Measurements from ENCODE around the gene PRCC. TPM values are rescaled to one million over a fixed set of nuclear protein-coding genes. Genes with fewer than 3 reads are reported as not detected.

PRCC gene
- polyA plus RNA-seq, 1 donor (not counting 4 experiments of a cell fraction or from before 2014, with no cell fraction given): 40.4 TPM

DNA sequence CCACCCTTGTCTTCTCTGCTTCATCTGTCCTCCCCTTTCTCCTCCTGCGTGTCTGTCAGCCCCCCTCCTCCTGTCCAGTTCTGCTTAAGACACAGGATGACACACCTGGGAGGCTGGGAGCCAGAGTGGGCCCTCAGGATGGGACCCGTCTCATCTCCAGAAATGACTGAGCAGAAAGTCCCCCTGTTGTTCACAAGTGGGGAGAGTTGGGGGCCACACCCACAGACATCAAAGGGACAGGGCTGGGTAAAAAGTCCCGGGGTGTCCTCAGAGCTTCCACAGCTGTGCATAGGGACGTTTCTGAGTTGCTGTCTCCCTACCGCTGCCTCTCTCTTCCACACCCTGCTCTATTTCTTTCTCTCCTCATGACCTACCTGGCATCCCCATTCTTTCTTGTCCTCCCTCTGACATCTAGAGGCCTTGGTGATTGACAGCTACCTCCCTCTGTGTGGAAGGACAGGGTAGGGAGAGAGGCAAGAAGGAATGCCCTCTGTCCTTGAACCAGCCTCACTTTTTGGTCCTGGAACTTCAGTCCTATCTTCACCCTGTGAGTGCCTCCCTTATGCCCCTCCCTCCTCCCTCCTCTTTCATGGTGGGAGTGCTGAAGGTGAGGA is 68.8 kb downstream of the PRCC start:
- no peak for FAIRE-seq

DNA sequence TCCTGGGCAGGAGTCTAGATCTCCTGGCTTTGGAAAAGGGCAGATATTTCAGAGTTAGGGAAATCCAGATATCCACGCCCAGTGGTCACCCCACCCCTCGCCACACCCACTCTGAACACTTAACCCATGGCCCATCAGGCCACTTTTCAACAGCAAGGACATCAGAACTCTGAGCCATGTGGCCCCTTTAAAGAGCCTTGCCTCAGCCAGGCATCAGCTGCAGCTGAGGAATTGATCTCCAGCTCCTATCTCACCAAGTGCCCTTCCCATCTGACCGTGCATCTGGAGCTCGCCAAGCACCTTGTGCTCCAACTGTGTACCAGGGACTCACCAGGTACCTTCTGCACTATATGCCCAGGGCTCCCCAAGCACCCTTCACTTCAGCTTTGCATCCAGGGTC is 69.6 kb downstream of the PRCC start:
- FAIRE-seq: no peak
- no peak overlapping the region for H3K27ac ChIP-seq (ENCODE audit: control insufficient read depth, insufficient read depth, low read length)
- TF ChIP-seq, protein P1, sequence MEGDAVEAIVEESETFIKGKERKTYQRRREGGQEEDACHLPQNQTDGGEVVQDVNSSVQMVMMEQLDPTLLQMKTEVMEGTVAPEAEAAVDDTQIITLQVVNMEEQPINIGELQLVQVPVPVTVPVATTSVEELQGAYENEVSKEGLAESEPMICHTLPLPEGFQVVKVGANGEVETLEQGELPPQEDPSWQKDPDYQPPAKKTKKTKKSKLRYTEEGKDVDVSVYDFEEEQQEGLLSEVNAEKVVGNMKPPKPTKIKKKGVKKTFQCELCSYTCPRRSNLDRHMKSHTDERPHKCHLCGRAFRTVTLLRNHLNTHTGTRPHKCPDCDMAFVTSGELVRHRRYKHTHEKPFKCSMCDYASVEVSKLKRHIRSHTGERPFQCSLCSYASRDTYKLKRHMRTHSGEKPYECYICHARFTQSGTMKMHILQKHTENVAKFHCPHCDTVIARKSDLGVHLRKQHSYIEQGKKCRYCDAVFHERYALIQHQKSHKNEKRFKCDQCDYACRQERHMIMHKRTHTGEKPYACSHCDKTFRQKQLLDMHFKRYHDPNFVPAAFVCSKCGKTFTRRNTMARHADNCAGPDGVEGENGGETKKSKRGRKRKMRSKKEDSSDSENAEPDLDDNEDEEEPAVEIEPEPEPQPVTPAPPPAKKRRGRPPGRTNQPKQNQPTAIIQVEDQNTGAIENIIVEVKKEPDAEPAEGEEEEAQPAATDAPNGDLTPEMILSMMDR (optimal IDR thresholded peaks at IDR 0.05 in 1 of 3, IDR thresholded peaks at IDR 0.05 in 1 of 3, conservative IDR thresholded peaks at IDR 0.05 in 1 of 3; ENCODE audit: extremely low read depth in 1 of 3, insufficient read depth in 2 of 3, low read length in 3 of 3): no peak
- TF ChIP-seq EZH2 (IDR thresholded peaks at IDR 0.05; ENCODE audit: low read length): no peak
- H3K9me1 ChIP-seq (ENCODE audit: control insufficient read depth, extremely low read depth, insufficient read depth, low read length): no peaks in the 10 kb centered on the region
- H3K4me3 ChIP-seq (ENCODE audit: control insufficient read depth in 2 of 3, extremely low read depth in 1 of 3, insufficient read depth in 2 of 3, low read depth in 1 of 3, low read length in 3 of 3): no peak overlapping the region
- no peaks in the 10 kb centered on the region for H3K79me2 ChIP-seq (ENCODE audit: control insufficient read depth, insufficient read depth, low read length)
- no peaks in the 10 kb centered on the region for H3K4me1 ChIP-seq (ENCODE audit: control insufficient read depth, extremely low read depth, insufficient read depth, low read length)
- H3K9me3 ChIP-seq (ENCODE audit: control insufficient read depth, low read depth, low read length): no peaks in the 10 kb centered on the region
- peaks cover 50% of the 10 kb centered on the region for H3K27me3 ChIP-seq (ENCODE audit: control insufficient read depth, extremely low read depth, insufficient read depth, low read length)
- no peak overlapping the region for H3K4me2 ChIP-seq (ENCODE audit: control insufficient read depth, extremely low read depth, insufficient read depth, low read depth, low read length)
- no peaks in the 10 kb centered on the region for H3K36me3 ChIP-seq (ENCODE audit: control insufficient read depth in 2 of 2, extremely low read depth in 1 of 2, insufficient read depth in 2 of 2, low read length in 2 of 2)
- no peak for DNase-seq (ENCODE audit: low read depth, low spot score)
- dilution Hi-C loops (cut with MboI; ENCODE audit: extremely low pct_ligation_motif_present, low sequenced_read_pairs): no loop called here
- peaks cover 2% of the 10 kb centered on the region for H4K20me1 ChIP-seq (ENCODE audit: control insufficient read depth, extremely low read depth, insufficient read depth, low read length)
- H2AFZ ChIP-seq (ENCODE audit: control insufficient read depth, low read length): no peak overlapping the region
- no peak overlapping the region for H3K9ac ChIP-seq (ENCODE audit: control insufficient read depth, extremely low read depth, insufficient read depth, low read length)

More for the DNA sequence above, 68.8 kb downstream of the PRCC start:
- Histone ChIP-seq H3K9me1 (ENCODE audit: control insufficient read depth, extremely low read depth, insufficient read depth, low read length) (no peaks in the 10 kb centered on the region), H3K9ac (ENCODE audit: control insufficient read depth, extremely low read depth, insufficient read depth, low read length) (no peak overlapping the region), H3K4me3 (ENCODE audit: control insufficient read depth in 2 of 3, extremely low read depth in 1 of 3, insufficient read depth in 2 of 3, low read depth in 1 of 3, low read length in 3 of 3) (no peak overlapping the region), H3K4me2 (ENCODE audit: control insufficient read depth, extremely low read depth, insufficient read depth, low read depth, low read length) (no peak overlapping the region), H3K9me3 (ENCODE audit: control insufficient read depth, low read depth, low read length) (no peaks in the 10 kb centered on the region), H3K27ac (ENCODE audit: control insufficient read depth, insufficient read depth, low read length) (no peak overlapping the region), H3K36me3 (ENCODE audit: control insufficient read depth in 2 of 2, extremely low read depth in 1 of 2, insufficient read depth in 2 of 2, low read length in 2 of 2) (no peaks in the 10 kb centered on the region), H2AFZ (ENCODE audit: control insufficient read depth, low read length) (no peak overlapping the region), H3K79me2 (ENCODE audit: control insufficient read depth, insufficient read depth, low read length) (no peaks in the 10 kb centered on the region), H3K27me3 (ENCODE audit: control insufficient read depth, extremely low read depth, insufficient read depth, low read length) (peaks cover 50% of the 10 kb centered on the region), H3K4me1 (ENCODE audit: control insufficient read depth, extremely low read depth, insufficient read depth, low read length) (no peaks in the 10 kb centered on the region), H4K20me1 (ENCODE audit: control insufficient read depth, extremely low read depth, insufficient read depth, low read length) (no peaks in the 10 kb centered on the region)
- dilution Hi-C loops (cut with MboI; ENCODE audit: extremely low pct_ligation_motif_present, low sequenced_read_pairs): no loop called here
- no peak for DNase-seq (ENCODE audit: low read depth, low spot score)
- TF ChIP-seq, protein P1 (optimal IDR thresholded peaks at IDR 0.05 in 1 of 3, IDR thresholded peaks at IDR 0.05 in 1 of 3, conservative IDR thresholded peaks at IDR 0.05 in 1 of 3; ENCODE audit: extremely low read depth in 1 of 3, insufficient read depth in 2 of 3, low read length in 3 of 3): no peak
- TF ChIP-seq EZH2 (IDR thresholded peaks at IDR 0.05; ENCODE audit: low read length): no peak

Data from keratinocyte (primary cell).